Measurements from ENCODE around the gene PLPPR4.

Gene PLPPR4

DNA sequence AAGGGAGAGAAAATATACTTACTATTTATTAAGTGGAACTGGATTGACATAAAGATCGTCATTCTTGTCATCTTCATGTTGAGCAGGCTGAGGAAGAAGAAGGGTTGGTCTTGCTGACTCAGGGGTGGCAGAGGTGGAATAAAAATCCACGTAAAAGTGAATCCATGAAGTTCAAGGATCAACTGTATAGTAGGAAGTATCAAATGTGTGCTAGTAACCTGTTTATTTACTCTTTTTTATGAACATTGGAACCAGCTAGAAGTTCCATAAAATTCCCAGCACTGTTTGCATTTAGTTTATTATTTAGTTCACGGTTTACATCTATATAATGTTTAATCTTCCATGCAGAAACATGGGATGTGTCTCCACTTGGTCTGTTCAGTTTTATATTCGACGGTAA, 70.7 kb downstream of the PLPPR4 start:
- in situ Hi-C loops (cut with MboI; ENCODE audit: low sequenced_read_pairs): no loop called here

DNA sequence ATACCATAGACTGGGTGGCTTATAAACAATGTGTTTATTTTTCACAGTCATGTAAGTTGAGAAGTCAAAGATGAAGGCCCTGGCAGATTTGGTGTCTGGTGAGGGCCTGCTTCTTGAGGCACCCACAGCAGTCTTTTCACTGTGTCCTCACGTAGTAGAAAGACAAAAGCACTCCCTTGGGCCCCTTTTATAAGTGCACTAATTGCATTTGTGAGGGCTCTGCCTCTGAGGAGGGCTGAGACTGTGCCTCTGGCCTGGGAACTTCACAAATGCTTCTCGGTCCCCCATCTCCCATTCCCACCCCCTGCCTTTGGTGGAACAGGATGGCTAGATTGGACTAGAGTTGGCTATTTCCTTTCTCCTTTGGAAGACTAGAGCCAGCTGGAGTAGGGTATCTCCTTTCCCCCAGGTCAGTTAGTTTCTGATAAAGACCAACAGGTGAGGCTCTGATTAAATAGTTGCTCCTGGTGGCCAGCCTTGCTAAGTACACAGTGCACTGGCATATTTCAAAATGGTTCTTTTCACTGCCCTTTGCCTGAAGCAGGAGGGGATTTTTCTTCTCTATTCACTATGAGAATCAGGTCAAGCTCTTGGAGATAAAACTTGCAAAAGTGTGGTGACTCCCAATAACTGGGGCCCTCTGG, 82.9 kb downstream of the PLPPR4 start:
- in situ Hi-C loops (cut with MboI; ENCODE audit: low sequenced_read_pairs): no loop called here

DNA sequence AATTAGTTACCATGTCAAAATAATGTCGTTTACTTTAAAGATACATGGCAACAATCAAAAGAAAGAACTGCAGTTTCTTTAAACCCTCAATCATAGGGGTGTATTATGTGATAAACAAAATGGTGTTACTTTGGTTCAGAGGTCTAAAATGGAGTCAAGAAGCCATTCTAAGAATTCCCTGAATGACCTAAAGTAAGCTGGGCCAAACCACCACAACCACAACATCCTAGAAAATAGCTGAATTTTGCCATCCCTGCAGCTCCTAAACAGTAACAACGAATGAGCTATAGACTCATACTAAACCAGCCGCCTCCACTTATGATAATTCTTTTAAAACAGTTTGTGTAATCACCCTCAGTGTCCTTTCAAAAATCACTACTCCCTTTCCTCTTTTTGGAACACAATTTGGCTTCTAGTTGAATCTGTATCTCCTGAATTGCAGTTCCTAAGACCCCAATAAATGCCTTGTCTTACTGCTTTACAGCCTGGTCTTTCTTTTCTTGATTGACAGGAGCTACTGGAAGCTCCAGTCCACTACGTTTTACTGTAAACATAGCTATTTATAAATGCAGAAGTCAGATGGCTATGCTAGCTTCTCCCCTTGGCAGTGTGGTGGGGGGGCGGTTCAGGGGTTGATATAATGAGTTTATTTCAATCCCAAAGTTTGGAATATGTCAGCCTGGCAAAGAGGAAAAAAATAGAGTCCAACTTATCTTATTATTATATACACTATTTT, 84.3 kb downstream of the PLPPR4 start:
- in situ Hi-C loops (cut with MboI; ENCODE audit: low sequenced_read_pairs): no loop called here

DNA sequence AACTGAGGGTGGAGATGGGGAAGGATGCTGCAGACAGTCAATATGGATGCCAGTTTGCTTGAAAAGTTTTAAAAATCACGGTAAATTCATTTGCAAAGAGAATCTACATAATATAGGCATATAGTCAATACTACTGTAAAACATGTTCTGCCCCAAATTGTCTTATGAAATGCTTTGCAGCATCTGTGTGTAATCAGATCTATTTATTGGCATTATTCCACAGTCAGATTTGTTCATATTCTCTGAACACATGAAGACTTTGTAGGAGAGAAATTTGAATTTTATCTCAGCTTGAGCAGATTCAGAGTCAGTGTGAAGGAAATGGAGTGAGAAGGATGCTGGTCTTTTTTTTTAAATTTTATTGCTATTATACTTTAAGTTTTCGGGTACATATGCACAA, 88.5 kb downstream of the PLPPR4 start:
- in situ Hi-C loops (cut with MboI; ENCODE audit: low sequenced_read_pairs): no loop called here

DNA sequence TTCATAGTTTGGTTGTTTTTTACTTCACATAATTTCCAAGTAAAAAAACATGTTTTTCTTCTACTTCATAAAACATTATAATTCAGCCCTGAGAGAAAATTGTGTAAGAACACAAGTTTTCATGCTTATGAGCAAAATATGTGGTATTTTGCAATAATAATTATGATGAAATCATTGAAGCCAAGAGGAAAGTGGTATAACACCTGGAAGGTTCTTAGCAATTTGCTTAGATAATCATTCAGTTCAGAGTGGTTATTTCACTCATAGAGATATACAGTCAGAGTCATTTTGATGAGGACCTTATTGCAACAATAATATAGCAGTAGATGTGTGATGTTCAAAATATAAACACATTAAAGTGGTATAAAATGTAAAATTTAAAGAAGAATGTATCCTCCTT, 94.5 kb downstream of the PLPPR4 start:
- in situ Hi-C loops (cut with MboI; ENCODE audit: low sequenced_read_pairs): no loop called here
